KMS-11 (cell line): ENCODE data around the gene LCE1B.

ENCODE experiments used
- H2AFZ ChIP-seq: fragments of 200-600 bp; sonication (generic); 2 replicates; pipeline ENCODE4 v1.6.1; 2016; ENCODE audit warnings: antibody characterized with exemption, mixed run types, low read depth
- H3K27ac ChIP-seq: fragments of 200-600 bp; sonication (generic); 2 replicates; pipeline ENCODE4 v1.6.1; 2016; ENCODE audit warnings: mild to moderate bottlenecking, mixed run types
- H3K27me3 ChIP-seq: fragments of 200-600 bp; sonication (generic); 2 replicates; pipeline ENCODE4 v1.6.1; 2017; ENCODE audit warnings: mild to moderate bottlenecking, low read depth, mixed run types, moderate library complexity; ENCODE audit not compliant: insufficient read depth
- H3K36me3 ChIP-seq: fragments of 200-600 bp; sonication (generic); 2 replicates; pipeline ENCODE4 v1.6.1; 2017; ENCODE audit warnings: mild to moderate bottlenecking, mixed run types; ENCODE audit not compliant: insufficient read depth
- H3K4me1 ChIP-seq: fragments of 200-600 bp; sonication (generic); 2 replicates; pipeline ENCODE4 v1.6.1; 2016; ENCODE audit warnings: mild to moderate bottlenecking, low read depth, mixed run types; ENCODE audit not compliant: poor library complexity, severe bottlenecking
- H3K4me2 ChIP-seq: fragments of 200-600 bp; sonication (generic); 2 replicates; pipeline ENCODE4 v1.7.0; 2016; ENCODE audit warnings: mild to moderate bottlenecking, mixed run types
- H3K4me3 ChIP-seq: fragments of 200-600 bp; sonication (generic); IDR thresholded peaks from 2 replicates; pipeline ENCODE4 v1.6.1; 2017; ENCODE audit warnings: low read depth, low read length, mixed read lengths; ENCODE audit not compliant: insufficient read depth
- H3K79me2 ChIP-seq: fragments of 200-600 bp; sonication (generic); 2 replicates; pipeline ENCODE4 v1.6.1; 2016; ENCODE audit warnings: low read depth, mixed run types; ENCODE audit not compliant: insufficient read depth
- H3K9ac ChIP-seq: fragments of 200-600 bp; sonication (generic); 2 replicates; pipeline ENCODE4 v1.6.1; 2016; ENCODE audit warnings: mild to moderate bottlenecking, mixed run types
- H4K20me1 ChIP-seq: fragments of 200-600 bp; sonication (generic); 2 replicates; pipeline ENCODE4 v1.6.1; 2016; ENCODE audit warnings: mild to moderate bottlenecking, mixed run types; ENCODE audit not compliant: insufficient read depth
- CTCF ChIP-seq: fragments of 200-600 bp; sonication (generic); conservative IDR thresholded peaks from 2 replicates; pipeline ENCODE4 v1.6.1; 2017; ENCODE audit warnings: low read depth, mild to moderate bottlenecking, antibody characterized with exemption, low read length, moderate library complexity, mixed read lengths

LCE1B gene

GRCh38 chr1:152811671-152812070 is at the start of gene LCE1B:
LCE1B (plus strand) TSS chr1:152811971; CDS start chr1:152812447, 476 bp downstream.
- H3K4me2 ChIP-seq, result no peak within 1 kb of the TSS
- no peak within 1 kb of the TSS for H3K27ac ChIP-seq
- no peak within 1 kb of the TSS for H2AFZ ChIP-seq
- H3K36me3 ChIP-seq, result no peaks in the 10 kb centered on the region
- no peak within 1 kb of the TSS for H3K9ac ChIP-seq
- H4K20me1 ChIP-seq, result no peaks in the 10 kb centered on the region
- H3K27me3 ChIP-seq, result no peaks in the 10 kb centered on the region
- H3K79me2 ChIP-seq, result no peaks in the 10 kb centered on the region
- no peaks in the 10 kb centered on the region for H3K4me1 ChIP-seq
- no peak within 1 kb of the TSS for H3K4me3 ChIP-seq
- TF ChIP-seq CTCF, result no peak

GRCh38 chr1:152768847-152769533 is 42.8 kb upstream of the LCE1B start:
- Histone ChIP-seq H3K27ac (no peak overlapping the region), H3K4me1 (no peaks in the 10 kb centered on the region), H2AFZ (no peak overlapping the region), H3K79me2 (no peaks in the 10 kb centered on the region), H3K36me3 (no peaks in the 10 kb centered on the region), H3K4me3 (no peak overlapping the region), H4K20me1 (no peaks in the 10 kb centered on the region), H3K4me2 (no peak overlapping the region), H3K9ac (no peak overlapping the region), H3K27me3 (no peaks in the 10 kb centered on the region)
- TF ChIP-seq CTCF, result no peak

GRCh38 chr1:152770411-152770810 is 41.4 kb upstream of the LCE1B start:
- H3K27me3 ChIP-seq, result no peaks in the 10 kb centered on the region
- no peaks in the 10 kb centered on the region for H3K4me1 ChIP-seq
- H4K20me1 ChIP-seq, result no peaks in the 10 kb centered on the region
- no peaks in the 10 kb centered on the region for H3K79me2 ChIP-seq
- H3K9ac ChIP-seq, result no peak overlapping the region
- H2AFZ ChIP-seq, result no peak overlapping the region
- no peak overlapping the region for H3K4me2 ChIP-seq
- TF ChIP-seq CTCF, result no peak
- H3K36me3 ChIP-seq, result no peaks in the 10 kb centered on the region
- H3K27ac ChIP-seq, result no peak overlapping the region
- H3K4me3 ChIP-seq, result no peak overlapping the region

GRCh38 chr1:152774875-152775274 is 36.9 kb upstream of the LCE1B start, which contains the start of gene LCE1F:
LCE1F (plus strand) TSS chr1:152775140; CDS start chr1:152776372, 1,232 bp downstream.
- TF ChIP-seq CTCF, result no peak
- Histone ChIP-seq H3K4me3 (no peak within 1 kb of the TSS), H3K4me1 (no peaks in the 10 kb centered on the region), H3K36me3 (no peaks in the 10 kb centered on the region), H3K4me2 (no peak within 1 kb of the TSS), H4K20me1 (no peaks in the 10 kb centered on the region), H3K27me3 (no peaks in the 10 kb centered on the region), H3K79me2 (no peaks in the 10 kb centered on the region), H3K27ac (no peak within 1 kb of the TSS), H3K9ac (no peak within 1 kb of the TSS), H2AFZ (no peak within 1 kb of the TSS)
